Progenitor cell of endocrine pancreas (in vitro differentiated cells): ENCODE measurements around the gene TMEM164. TPM values are rescaled to one million over a fixed set of nuclear protein-coding genes. Genes with fewer than 3 reads are reported as not detected.

Experiments
- DNase-seq: peaks from one replicate; pipeline ENCODE4 v3.0.0; 2021; ENCODE audit warnings: low spot score; ENCODE audit not compliant: unreplicated experiment
- H3K27ac Mint-ChIP-seq: 2 replicates; pipeline ENCODE4 v1.8.0; 2021; ENCODE audit warnings: mild to moderate bottlenecking, moderate library complexity, mixed read lengths
- H3K27me3 Mint-ChIP-seq: 2 replicates; pipeline ENCODE4 v1.8.0; 2021; ENCODE audit warnings: mixed read lengths
- H3K36me3 Mint-ChIP-seq: 2 replicates; pipeline ENCODE4 v1.8.0; 2022; ENCODE audit warnings: mixed read lengths; ENCODE audit not compliant: insufficient read depth
- H3K4me1 Mint-ChIP-seq: 2 replicates; pipeline ENCODE4 v1.8.0; 2021; ENCODE audit warnings: low read depth, mixed read lengths
- H3K4me3 Mint-ChIP-seq: 2 replicates; pipeline ENCODE4 v1.8.0; 2021; ENCODE audit warnings: low read depth, mild to moderate bottlenecking, moderate library complexity, mixed read lengths
- H3K9me3 Mint-ChIP-seq: 2 replicates; pipeline ENCODE4 v1.8.0; 2021; ENCODE audit warnings: low read depth, mixed read lengths
- CTCF ChIP-seq: fragments of 200-600 bp; sonication (generic); IDR thresholded peaks from one replicate; pipeline ENCODE4 v1.5.0; 2021; ENCODE audit warnings: antibody characterized with exemption, mild to moderate bottlenecking; ENCODE audit not compliant: unreplicated experiment
- total RNA-seq: library from RNA; stranded (reverse); gene quantifications from 2 replicates; pipeline ENCODE4 v1.2.1, GENCODE V29; 2021

TMEM164 gene
- total RNA-seq, 1 donor from 2014 or later, result 109 TPM

DNA sequence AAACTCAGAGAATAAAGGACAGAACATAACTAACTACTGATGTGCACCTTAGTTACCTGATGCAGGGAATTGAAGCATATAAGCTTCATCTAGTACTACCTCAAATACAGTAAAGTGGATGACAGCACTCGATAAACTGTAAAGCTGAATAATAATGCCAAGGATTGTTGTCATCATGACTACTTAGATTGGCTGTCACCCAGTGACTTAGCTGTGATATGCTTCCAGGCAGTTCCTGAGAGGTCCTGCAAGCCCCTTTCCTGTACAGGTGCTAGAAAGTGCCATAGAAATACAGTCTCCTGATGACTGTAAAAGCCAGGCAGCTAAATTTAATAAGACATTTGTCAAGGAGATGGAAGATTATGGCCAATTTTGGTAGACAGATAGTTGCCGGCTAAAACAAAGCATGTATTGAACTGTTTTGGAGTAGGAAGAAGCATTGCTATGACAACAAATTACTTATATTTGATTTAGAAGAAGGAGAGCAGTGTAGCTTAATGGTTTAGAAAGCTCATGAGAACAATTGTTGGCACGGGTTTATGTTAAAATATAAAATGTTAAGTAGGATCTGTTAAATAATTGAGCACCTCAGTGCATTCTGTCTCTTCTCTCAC is 29.7 kb downstream of the TMEM164 start:
- Mint-ChIP-seq H3K27ac (no peak overlapping the region), H3K36me3 (peaks cover 6% of the 10 kb centered on the region), H3K4me3 (no peak overlapping the region), H3K27me3 (no peaks in the 10 kb centered on the region), H3K9me3 (no peaks in the 10 kb centered on the region), H3K4me1 (peaks cover 33% of the 10 kb centered on the region)
- TF ChIP-seq CTCF, result no peak
- no peak for DNase-seq

DNA sequence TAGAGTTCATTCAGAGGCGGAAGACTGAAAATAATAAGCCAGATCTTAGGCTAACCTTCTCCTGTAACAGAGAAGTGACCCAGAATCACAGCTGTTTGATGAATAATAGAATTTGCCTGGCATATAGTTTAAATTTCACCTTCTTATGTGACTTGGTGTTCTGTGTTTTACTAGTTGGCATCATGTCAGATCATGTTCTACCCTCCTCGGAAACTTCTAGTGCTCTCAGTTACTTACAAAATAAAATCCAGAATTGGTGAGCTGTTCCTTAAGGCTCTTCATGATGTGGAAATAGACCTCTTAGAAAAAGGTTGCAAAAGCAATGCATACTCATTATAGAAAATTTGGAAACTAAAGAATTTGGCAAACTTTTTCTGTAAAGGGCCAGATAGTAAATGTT is 31.1 kb downstream of the TMEM164 start:
- no peak for TF ChIP-seq CTCF
- H3K4me3 Mint-ChIP-seq, result no peak overlapping the region
- H3K4me1 Mint-ChIP-seq, result peaks cover 36% of the 10 kb centered on the region
- DNase-seq, result no peak
- H3K36me3 Mint-ChIP-seq, result peaks cover 8% of the 10 kb centered on the region
- no peak overlapping the region for H3K27ac Mint-ChIP-seq
- H3K9me3 Mint-ChIP-seq, result no peaks in the 10 kb centered on the region
- H3K27me3 Mint-ChIP-seq, result no peaks in the 10 kb centered on the region

GRCh38 chrX:110036162-110037033 is 33.5 kb downstream of the TMEM164 start:
- Mint-ChIP-seq H3K4me3 (no peak overlapping the region), H3K27ac (no peak overlapping the region), H3K4me1 (peaks cover 52% of the 10 kb centered on the region), H3K36me3 (peaks cover 7% of the 10 kb centered on the region), H3K27me3 (no peaks in the 10 kb centered on the region), H3K9me3 (no peaks in the 10 kb centered on the region)
- DNase-seq, result no peak
- no peak for TF ChIP-seq CTCF

DNA sequence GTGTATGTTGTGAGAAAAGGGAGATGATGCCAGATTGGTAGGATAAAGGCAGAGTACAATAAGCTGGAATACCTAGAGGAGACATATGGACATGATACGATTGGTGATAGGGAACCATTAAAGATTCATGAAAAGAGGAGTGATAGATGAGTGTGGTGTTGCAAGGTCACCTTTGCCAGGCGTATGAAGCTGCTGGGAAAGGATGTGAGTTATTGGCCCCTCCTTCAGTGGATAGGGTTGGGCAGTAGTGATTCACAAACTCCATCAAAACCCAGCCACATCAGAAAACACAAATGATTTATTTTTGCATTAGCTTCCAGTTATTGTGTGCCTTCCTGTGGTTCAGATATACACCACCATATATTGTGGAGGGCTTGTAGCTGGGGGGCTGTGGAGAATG is 34.3 kb downstream of the TMEM164 start:
- H3K9me3 Mint-ChIP-seq, result no peaks in the 10 kb centered on the region
- H3K4me3 Mint-ChIP-seq, result no peak overlapping the region
- H3K27ac Mint-ChIP-seq, result no peak overlapping the region

More for the DNA sequence above, 34.3 kb downstream of the TMEM164 start:
- peaks cover 47% of the 10 kb centered on the region for H3K4me1 Mint-ChIP-seq
- H3K36me3 Mint-ChIP-seq, result peaks cover 9% of the 10 kb centered on the region
- no peak for TF ChIP-seq CTCF
- no peak for DNase-seq
- no peaks in the 10 kb centered on the region for H3K27me3 Mint-ChIP-seq
